GM19035 (cell line): ENCODE measurements around the gene ASPRV1.
A peak's percentile ranks its signal among the peaks of the same experiment; 100 is the strongest.

Experiments used
- ATAC-seq: cut with Tn5 transposase; IDR thresholded peaks from one replicate; pipeline ENCODE4 v1.9.1; 2021; ENCODE audit not compliant: unreplicated experiment

ASPRV1 gene

DNA sequence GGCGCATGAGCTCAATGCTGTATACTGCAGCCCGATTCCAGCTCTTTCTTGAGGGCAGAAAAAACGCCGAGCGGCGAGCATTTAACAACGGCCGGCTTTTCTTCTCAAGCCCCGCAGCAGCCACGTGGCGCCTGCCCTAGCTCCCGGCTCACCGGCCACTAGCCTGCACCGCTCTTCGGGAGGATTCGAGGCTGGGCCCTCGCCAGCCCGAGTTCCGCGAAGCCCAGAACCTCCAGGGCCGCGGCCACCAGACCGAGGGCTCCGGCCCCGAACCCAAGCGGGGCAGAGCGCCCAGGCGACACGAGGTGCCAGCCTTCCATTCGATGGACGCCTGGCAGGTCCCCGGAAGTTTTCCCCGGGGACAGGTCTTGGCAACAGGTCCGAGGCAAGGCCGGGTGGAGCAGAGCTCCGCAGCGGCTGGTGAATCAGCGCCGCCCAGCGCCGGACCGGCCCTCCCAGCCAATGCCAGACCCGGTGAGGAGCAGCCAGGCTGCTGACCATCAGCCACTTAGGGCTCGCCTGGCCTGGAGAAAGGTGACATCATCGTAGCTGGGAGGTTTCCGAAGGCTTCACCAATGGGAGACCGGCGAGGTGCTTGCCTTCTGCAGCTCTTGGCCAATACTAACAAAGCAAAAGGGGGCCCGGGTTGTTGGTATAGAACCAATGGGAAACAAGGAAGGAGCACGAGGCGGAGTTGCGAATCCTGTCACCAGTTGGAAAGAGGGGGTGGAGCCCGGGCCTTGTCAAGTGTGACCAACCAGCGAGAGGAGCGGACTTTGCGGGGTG is 47.1 kb downstream of the ASPRV1 start:
- peak; percentile 88 for ATAC-seq

DNA sequence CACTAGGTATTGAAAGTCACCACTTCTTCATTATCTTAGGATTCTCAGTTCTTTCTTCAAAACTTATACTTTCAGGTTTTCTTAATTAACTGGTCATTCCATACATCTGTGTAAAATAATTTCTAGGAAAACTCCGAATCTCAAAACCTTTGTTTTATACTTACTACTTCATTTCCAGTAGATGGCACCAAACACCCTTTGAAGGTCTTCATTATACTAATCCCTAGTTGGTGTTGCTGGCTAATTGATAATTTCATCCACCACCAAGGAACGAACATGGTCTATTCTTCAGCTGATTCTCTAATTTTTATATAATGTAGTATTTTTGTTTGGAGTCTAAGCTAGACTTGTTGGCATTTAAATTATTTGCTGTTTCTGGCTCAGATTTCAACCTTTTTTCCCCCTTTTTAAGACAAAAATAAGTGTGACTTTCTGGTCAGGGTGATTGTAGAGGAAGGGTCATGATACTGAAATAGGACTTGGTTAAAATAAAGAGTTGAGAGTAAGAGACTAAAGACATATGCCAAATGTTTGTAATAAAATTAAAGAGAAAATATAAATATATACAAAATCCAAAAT is 49.4 kb downstream of the ASPRV1 start:
- no peak for ATAC-seq
